Activated CD4-positive, alpha-beta T cell treated with anti-CD3 and anti-CD28 coated beads, Interleukin-2, Interleukin-6, amounts not matched to agents 100 ng/mL and 50 ng/mL, durations not matched to agents 16 hours and 8 hours (primary cell): Measurements from ENCODE around the gene OR14K1.
"Not testable (repeated sequence)": the region's sequence is repeated elsewhere in the genome, so short reads cannot be mapped to it uniquely, and the experiment has no call there.

Experiments
- DNase-seq: peaks from one replicate; pipeline ENCODE4 v3.0.0-alpha.2; 2020

OR14K1 gene

GRCh38 chr1:247738315-247738714, at the start of gene OR14K1:
TSS of gene OR14K1 (plus strand) at chr1:247738615. CDS start at chr1:247738615, 0 bp downstream.
- no peak for DNase-seq

- DNase-seq, result no peak
These were observed 37.1 kb upstream of the OR14K1 start for GRCh38 chr1:247701338-247701737.

- DNase-seq, result not testable (repeated sequence)
These were observed 27.7 kb upstream of the OR14K1 start for GRCh38 chr1:247710681-247711080.

GRCh38 chr1:247713753-247714152, 24.7 kb upstream of the OR14K1 start:
- no peak for DNase-seq

GRCh38 chr1:247716546-247716945, 21.9 kb upstream of the OR14K1 start, which contains the start of gene OR6F1:
TSS of gene OR6F1 (minus strand) at chr1:247716646. CDS start at chr1:247712755, 3,891 bp downstream.
- no peak for DNase-seq

GRCh38 chr1:247721222-247721621, 17.2 kb upstream of the OR14K1 start:
- no peak for DNase-seq

- no peak for DNase-seq
These were observed 2.3 kb downstream of the OR14K1 start for GRCh38 chr1:247740721-247741120.

- DNase-seq, result no peak
These were observed 3.3 kb downstream of the OR14K1 start for GRCh38 chr1:247741756-247742155.

- not testable (repeated sequence) for DNase-seq
These were observed 3.9 kb downstream of the OR14K1 start for GRCh38 chr1:247742215-247742760.

GRCh38 chr1:247746391-247746935, 8.0 kb downstream of the OR14K1 start:
- DNase-seq, result no peak

GRCh38 chr1:247747616-247748015, 9.2 kb downstream of the OR14K1 start:
- DNase-seq, result no peak

- DNase-seq, result no peak
These were observed 9.6 kb downstream of the OR14K1 start, which contains the start of gene OR14A2 for GRCh38 chr1:247748041-247748440. TSS of gene OR14A2 (minus strand) at chr1:247748141.

GRCh38 chr1:247749870-247750269, 11.5 kb downstream of the OR14K1 start:
- no peak for DNase-seq

GRCh38 chr1:247754311-247754710, 15.9 kb downstream of the OR14K1 start:
- DNase-seq, result not testable (repeated sequence)

GRCh38 chr1:247760456-247760855, 22.0 kb downstream of the OR14K1 start, which contains the start of gene OR1C1:
TSS of gene OR1C1 (minus strand) at chr1:247760556. CDS start at chr1:247758406, 2,150 bp downstream.
- DNase-seq, result no peak

GRCh38 chr1:247769603-247770002, 31.2 kb downstream of the OR14K1 start:
- no peak for DNase-seq
